ENCODE data around the gene DYNC1H1.

Gene DYNC1H1

GRCh38 chr14:101964297-101965180 is at the start of gene DYNC1H1:
TSS of gene DYNC1H1 (plus strand) at chr14:101964573. CDS start at chr14:101964692, 119 bp downstream.
- Histone ChIP-seq H3K9ac (ENCODE audit: low read length in 5 of 5) (peak within 1 kb of the TSS; percentile 73 to 97 (median 93)), H3K4me1 (ENCODE audit: control insufficient read depth in 5 of 5, insufficient read depth in 5 of 5, low read length in 5 of 5) (peaks cover 4 to 42% (median 34%) of the 10 kb centered on the region in 5 donors), H3K4me3 (ENCODE audit: low read depth in 1 of 5, low read length in 5 of 5) (peak within 1 kb of the TSS; percentile 76 to 100 (median 100)), H3K27ac (ENCODE audit: low read depth, low read length) (peak within 1 kb of the TSS; percentile 93), H3K9me3 (ENCODE audit: control insufficient read depth in 5 of 5, low read length in 5 of 5) (no peaks in the 10 kb centered on the region), H3K27me3 (ENCODE audit: control insufficient read depth in 5 of 5, insufficient read depth in 4 of 5, low read length in 5 of 5) (no peaks in the 10 kb centered on the region), H3K36me3 (ENCODE audit: control insufficient read depth in 5 of 5, insufficient read depth in 5 of 5, low read length in 5 of 5) (peaks cover 0 to 8% (median 3%) of the 10 kb centered on the region in 5 donors)

- Histone ChIP-seq H3K27ac (ENCODE audit: low read depth, low read length) (peak overlapping the region; percentile 94), H3K4me3 (ENCODE audit: low read depth in 1 of 5, low read length in 5 of 5) (no peak overlapping the region), H3K9me3 (ENCODE audit: control insufficient read depth in 5 of 5, low read length in 5 of 5) (no peaks in the 10 kb centered on the region), H3K27me3 (ENCODE audit: control insufficient read depth in 5 of 5, insufficient read depth in 4 of 5, low read length in 5 of 5) (no peaks in the 10 kb centered on the region), H3K9ac (ENCODE audit: low read length in 5 of 5) (peak overlapping the region in 2 of 5 donors; percentile 1 to 72), H3K36me3 (ENCODE audit: control insufficient read depth in 5 of 5, insufficient read depth in 5 of 5, low read length in 5 of 5) (peaks cover 3 to 62% (median 34%) of the 10 kb centered on the region in 5 donors), H3K4me1 (ENCODE audit: control insufficient read depth in 5 of 5, insufficient read depth in 5 of 5, low read length in 5 of 5) (peaks cover 7 to 23% (median 18%) of the 10 kb centered on the region in 5 donors)
Observed at GRCh38 chr14:101915871-101916815, 48.2 kb upstream of the DYNC1H1 start.

GRCh38 chr14:101916816-101917412 is 47.5 kb upstream of the DYNC1H1 start:
- Histone ChIP-seq H3K9me3 (ENCODE audit: control insufficient read depth in 5 of 5, low read length in 5 of 5) (no peaks in the 10 kb centered on the region), H3K27me3 (ENCODE audit: control insufficient read depth in 5 of 5, insufficient read depth in 4 of 5, low read length in 5 of 5) (no peaks in the 10 kb centered on the region), H3K27ac (ENCODE audit: low read depth, low read length) (peak overlapping the region; percentile 94), H3K9ac (ENCODE audit: low read length in 5 of 5) (peak overlapping the region in 3 of 5 donors; percentile 4 to 72 (median 32)), H3K36me3 (ENCODE audit: control insufficient read depth in 5 of 5, insufficient read depth in 5 of 5, low read length in 5 of 5) (peaks cover 3 to 59% (median 38%) of the 10 kb centered on the region in 5 donors), H3K4me3 (ENCODE audit: low read depth in 1 of 5, low read length in 5 of 5) (peak overlapping the region in 1 of 5 donors; percentile 4), H3K4me1 (ENCODE audit: control insufficient read depth in 5 of 5, insufficient read depth in 5 of 5, low read length in 5 of 5) (peaks cover 7 to 23% (median 18%) of the 10 kb centered on the region in 5 donors)

GRCh38 chr14:101917413-101918017 is 46.9 kb upstream of the DYNC1H1 start:
- H3K36me3 ChIP-seq (ENCODE audit: control insufficient read depth in 5 of 5, insufficient read depth in 5 of 5, low read length in 5 of 5), result peaks cover 1 to 55% (median 37%) of the 10 kb centered on the region in 5 donors
- H3K27ac ChIP-seq (ENCODE audit: low read depth, low read length), result peak overlapping the region; percentile 94
- peak overlapping the region in 3 of 5 donors; percentile 4 to 37 (median 32) for H3K9ac ChIP-seq (ENCODE audit: low read length in 5 of 5)
- H3K4me1 ChIP-seq (ENCODE audit: control insufficient read depth in 5 of 5, insufficient read depth in 5 of 5, low read length in 5 of 5), result peaks cover 7 to 23% (median 18%) of the 10 kb centered on the region in 5 donors
- no peaks in the 10 kb centered on the region for H3K27me3 ChIP-seq (ENCODE audit: control insufficient read depth in 5 of 5, insufficient read depth in 4 of 5, low read length in 5 of 5)
- no peaks in the 10 kb centered on the region for H3K9me3 ChIP-seq (ENCODE audit: control insufficient read depth in 5 of 5, low read length in 5 of 5)
- H3K4me3 ChIP-seq (ENCODE audit: low read depth in 1 of 5, low read length in 5 of 5), result no peak overlapping the region

GRCh38 chr14:101918065-101918989 is 46.0 kb upstream of the DYNC1H1 start:
- Histone ChIP-seq H3K4me1 (ENCODE audit: control insufficient read depth in 5 of 5, insufficient read depth in 5 of 5, low read length in 5 of 5) (peaks cover 7 to 23% (median 18%) of the 10 kb centered on the region in 5 donors), H3K27me3 (ENCODE audit: control insufficient read depth in 5 of 5, insufficient read depth in 4 of 5, low read length in 5 of 5) (no peaks in the 10 kb centered on the region), H3K9me3 (ENCODE audit: control insufficient read depth in 5 of 5, low read length in 5 of 5) (no peaks in the 10 kb centered on the region), H3K9ac (ENCODE audit: low read length in 5 of 5) (no peak overlapping the region), H3K27ac (ENCODE audit: low read depth, low read length) (peak overlapping the region; percentile 94), H3K36me3 (ENCODE audit: control insufficient read depth in 5 of 5, insufficient read depth in 5 of 5, low read length in 5 of 5) (peaks cover 0 to 54% (median 42%) of the 10 kb centered on the region in 5 donors), H3K4me3 (ENCODE audit: low read depth in 1 of 5, low read length in 5 of 5) (no peak overlapping the region)

- peaks cover 0 to 43% (median 31%) of the 10 kb centered on the region in 5 donors for H3K36me3 ChIP-seq (ENCODE audit: control insufficient read depth in 5 of 5, insufficient read depth in 5 of 5, low read length in 5 of 5)
- H3K9me3 ChIP-seq (ENCODE audit: control insufficient read depth in 5 of 5, low read length in 5 of 5), result no peaks in the 10 kb centered on the region
- peaks cover 7 to 23% (median 18%) of the 10 kb centered on the region in 5 donors for H3K4me1 ChIP-seq (ENCODE audit: control insufficient read depth in 5 of 5, insufficient read depth in 5 of 5, low read length in 5 of 5)
- H3K27me3 ChIP-seq (ENCODE audit: control insufficient read depth in 5 of 5, insufficient read depth in 4 of 5, low read length in 5 of 5), result no peaks in the 10 kb centered on the region
- H3K9ac ChIP-seq (ENCODE audit: low read length in 5 of 5), result no peak overlapping the region
- H3K27ac ChIP-seq (ENCODE audit: low read depth, low read length), result no peak overlapping the region
- H3K4me3 ChIP-seq (ENCODE audit: low read depth in 1 of 5, low read length in 5 of 5), result no peak overlapping the region
Observed at GRCh38 chr14:101920271-101920670, 44.1 kb upstream of the DYNC1H1 start.

- Histone ChIP-seq H3K36me3 (ENCODE audit: control insufficient read depth in 5 of 5, insufficient read depth in 5 of 5, low read length in 5 of 5) (peaks cover 0 to 33% (median 28%) of the 10 kb centered on the region in 5 donors), H3K4me3 (ENCODE audit: low read depth in 1 of 5, low read length in 5 of 5) (no peak overlapping the region)
Observed at GRCh38 chr14:101922866-101923265, 41.5 kb upstream of the DYNC1H1 start.

GRCh38 chr14:101925152-101925551 is 39.2 kb upstream of the DYNC1H1 start:
- Histone ChIP-seq H3K36me3 (ENCODE audit: control insufficient read depth in 5 of 5, insufficient read depth in 5 of 5, low read length in 5 of 5) (peaks cover 0 to 30% (median 29%) of the 10 kb centered on the region in 5 donors), H3K4me3 (ENCODE audit: low read depth in 1 of 5, low read length in 5 of 5) (no peak overlapping the region)

More at GRCh38 chr14:101922866-101923265, 41.5 kb upstream of the DYNC1H1 start:
- Histone ChIP-seq H3K4me1 (ENCODE audit: control insufficient read depth in 5 of 5, insufficient read depth in 5 of 5, low read length in 5 of 5) (peaks cover 4 to 11% (median 8%) of the 10 kb centered on the region in 5 donors), H3K27me3 (ENCODE audit: control insufficient read depth in 5 of 5, insufficient read depth in 4 of 5, low read length in 5 of 5) (no peaks in the 10 kb centered on the region), H3K27ac (ENCODE audit: low read depth, low read length) (no peak overlapping the region), H3K9me3 (ENCODE audit: control insufficient read depth in 5 of 5, low read length in 5 of 5) (no peaks in the 10 kb centered on the region), H3K9ac (ENCODE audit: low read length in 5 of 5) (no peak overlapping the region)

More at GRCh38 chr14:101925152-101925551, 39.2 kb upstream of the DYNC1H1 start:
- H3K27ac ChIP-seq (ENCODE audit: low read depth, low read length), result no peak overlapping the region
- peaks cover 13 to 30% (median 26%) of the 10 kb centered on the region in 5 donors for H3K4me1 ChIP-seq (ENCODE audit: control insufficient read depth in 5 of 5, insufficient read depth in 5 of 5, low read length in 5 of 5)
- H3K9me3 ChIP-seq (ENCODE audit: control insufficient read depth in 5 of 5, low read length in 5 of 5), result no peaks in the 10 kb centered on the region
- no peak overlapping the region for H3K9ac ChIP-seq (ENCODE audit: low read length in 5 of 5)
- H3K27me3 ChIP-seq (ENCODE audit: control insufficient read depth in 5 of 5, insufficient read depth in 4 of 5, low read length in 5 of 5), result no peaks in the 10 kb centered on the region
